Liver (tissue), 3 donors: ENCODE results near the gene TTC7B.

Source experiments
- ATF3 ChIP-seq: IDR thresholded peaks from 2 replicates; pipeline ENCODE4 v1.6.1; 2016; ENCODE audit warnings: antibody characterized with exemption
- CTCF ChIP-seq: fragments of 150-350 bp; IDR thresholded peaks from 2 replicates; pipeline ENCODE4 v1.5.1; 2017; ENCODE audit warnings: improper control_type of control experiment, low read depth, low read length; ENCODE audit not compliant: missing input control
- EGR1 ChIP-seq, 2 donors: IDR thresholded peaks; 2 replicates each; pipeline ENCODE4 v1.6.1; 2016 to 2018; ENCODE audit warnings: antibody characterized with exemption in 2 of 2, low read depth in 2 of 2
- GABPA ChIP-seq, 2 donors: IDR thresholded peaks in 1 of 2; conservative IDR thresholded peaks in 1 of 2; 2 replicates each; pipeline ENCODE4 v1.6.1; 2016; ENCODE audit warnings: antibody characterized with exemption in 2 of 2, mild to moderate bottlenecking in 1 of 2, moderate library complexity in 1 of 2
- SP1 ChIP-seq: IDR thresholded peaks from 2 replicates; pipeline ENCODE4 v1.6.1; 2018; ENCODE audit warnings: antibody characterized with exemption, mild to moderate bottlenecking
- TAF1 ChIP-seq: conservative IDR thresholded peaks from 2 replicates; pipeline ENCODE4 v1.6.1; 2016; ENCODE audit warnings: antibody characterized with exemption, mild to moderate bottlenecking
- TF ChIP-seq, protein P1 (sequence below): IDR thresholded peaks from 2 replicates; pipeline ENCODE4 v1.6.1; 2016; ENCODE audit warnings: antibody characterized with exemption
- donor health status: healthy.
- donor health status: healthy.

GRCh38 chr14:90649083-90649482 lies 167.1 kb downstream of the TTC7B start:
- no peak for TF ChIP-seq ATF3
- no peak for TF ChIP-seq CTCF
- TF ChIP-seq GABPA (IDR thresholded peaks at IDR 0.05 in 1 of 2, conservative IDR thresholded peaks at IDR 0.05 in 1 of 2) = no peak
- TF ChIP-seq TAF1 = no peak
- TF ChIP-seq SP1 = no peak
- TF ChIP-seq EGR1 (IDR thresholded peaks at IDR 0.05; ENCODE audit: low read depth in 2 of 2) = no peak
- TF ChIP-seq, protein P1, sequence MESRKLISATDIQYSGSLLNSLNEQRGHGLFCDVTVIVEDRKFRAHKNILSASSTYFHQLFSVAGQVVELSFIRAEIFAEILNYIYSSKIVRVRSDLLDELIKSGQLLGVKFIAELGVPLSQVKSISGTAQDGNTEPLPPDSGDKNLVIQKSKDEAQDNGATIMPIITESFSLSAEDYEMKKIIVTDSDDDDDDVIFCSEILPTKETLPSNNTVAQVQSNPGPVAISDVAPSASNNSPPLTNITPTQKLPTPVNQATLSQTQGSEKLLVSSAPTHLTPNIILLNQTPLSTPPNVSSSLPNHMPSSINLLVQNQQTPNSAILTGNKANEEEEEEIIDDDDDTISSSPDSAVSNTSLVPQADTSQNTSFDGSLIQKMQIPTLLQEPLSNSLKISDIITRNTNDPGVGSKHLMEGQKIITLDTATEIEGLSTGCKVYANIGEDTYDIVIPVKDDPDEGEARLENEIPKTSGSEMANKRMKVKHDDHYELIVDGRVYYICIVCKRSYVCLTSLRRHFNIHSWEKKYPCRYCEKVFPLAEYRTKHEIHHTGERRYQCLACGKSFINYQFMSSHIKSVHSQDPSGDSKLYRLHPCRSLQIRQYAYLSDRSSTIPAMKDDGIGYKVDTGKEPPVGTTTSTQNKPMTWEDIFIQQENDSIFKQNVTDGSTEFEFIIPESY = no peak
